ENCODE results near the gene XBP1. TPM values are rescaled to one million over a fixed set of nuclear protein-coding genes. Genes with fewer than 3 reads are reported as not detected.
"Not testable (repeated sequence)": the region's sequence is repeated elsewhere in the genome, so short reads cannot be mapped to it uniquely, and the experiment has no call there.

XBP1 gene
- total RNA-seq, 2 experiments from 2014 or later = 86.1 to 87.0 TPM

DNA sequence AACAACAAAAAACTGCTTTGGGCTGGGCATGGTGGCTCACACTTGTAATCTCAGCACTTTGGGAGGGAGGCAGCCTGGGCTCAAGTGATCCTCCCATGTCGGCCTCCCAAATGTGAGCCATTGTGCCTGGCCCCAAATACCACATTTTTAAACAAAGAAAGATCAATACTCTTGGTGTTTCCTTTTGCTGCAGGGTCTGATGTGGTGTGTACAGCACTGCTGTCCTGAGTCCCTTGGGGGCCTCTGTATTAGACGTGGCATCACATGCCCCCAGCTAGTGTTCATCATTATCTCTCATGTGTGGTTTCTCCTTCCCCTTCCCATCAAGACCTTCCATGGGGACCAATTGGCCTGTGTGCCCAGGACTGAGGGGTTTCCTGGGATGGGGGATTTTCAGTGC, 20.5 kb upstream of the XBP1 start:
- ChIA-PET CTCF (no interaction called here), POLR2A (no interaction called here)

DNA sequence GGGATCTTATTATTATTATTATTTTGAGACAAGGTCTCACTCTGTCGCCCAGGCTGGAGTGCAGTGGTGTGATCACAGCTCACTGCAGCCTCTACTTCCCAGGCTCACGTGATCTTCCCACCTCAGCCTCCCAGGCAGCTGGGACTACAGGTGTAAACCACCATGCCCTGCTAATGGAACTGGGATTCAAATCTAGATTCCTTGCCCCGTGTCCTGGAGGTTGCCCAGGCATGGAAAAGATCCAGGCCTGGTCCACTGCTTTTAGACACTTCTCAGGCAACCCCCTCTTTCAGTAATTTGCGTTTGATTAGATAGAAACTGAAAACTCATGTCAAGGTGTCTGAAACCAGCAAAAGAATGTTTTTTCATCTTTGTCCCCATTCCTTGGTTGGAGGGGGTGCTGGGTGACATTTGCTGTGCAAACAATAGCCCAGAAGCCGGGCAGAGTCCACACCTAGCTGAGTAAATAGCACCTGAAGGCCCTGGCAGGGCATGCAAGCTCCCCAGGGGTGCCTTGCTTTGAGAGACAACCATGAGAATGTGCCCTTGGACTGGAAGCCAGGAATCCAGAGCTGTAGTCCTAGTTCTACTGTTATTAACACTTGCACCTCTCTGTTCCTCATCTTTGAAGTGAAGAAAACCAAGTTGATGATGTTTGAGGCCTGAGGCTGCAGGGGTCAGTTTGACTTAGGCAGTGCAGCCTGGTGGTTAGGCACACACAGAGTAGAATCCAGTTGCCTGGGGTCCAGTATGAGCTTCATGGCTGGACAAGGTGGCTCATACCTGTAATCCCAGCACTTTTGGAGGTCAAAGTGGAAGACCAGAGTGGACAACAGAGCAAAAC, 19.1 kb upstream of the XBP1 start:
- ChIA-PET CTCF (interaction anchor here (1.2 kb wide), 1 partner anchor 10 kb away, joined by 4 read pairs; no protein-coding TSS in a partner anchor), POLR2A (interaction anchor here (0.6 kb wide), 1 partner anchor 38 kb away, joined by 4 read pairs; no protein-coding TSS in a partner anchor)

- POLR2A ChIA-PET = no interaction called here
- CTCF ChIA-PET = no interaction called here
Observed at GRCh38 chr22:28817919-28818859, 17.8 kb upstream of the XBP1 start.

DNA sequence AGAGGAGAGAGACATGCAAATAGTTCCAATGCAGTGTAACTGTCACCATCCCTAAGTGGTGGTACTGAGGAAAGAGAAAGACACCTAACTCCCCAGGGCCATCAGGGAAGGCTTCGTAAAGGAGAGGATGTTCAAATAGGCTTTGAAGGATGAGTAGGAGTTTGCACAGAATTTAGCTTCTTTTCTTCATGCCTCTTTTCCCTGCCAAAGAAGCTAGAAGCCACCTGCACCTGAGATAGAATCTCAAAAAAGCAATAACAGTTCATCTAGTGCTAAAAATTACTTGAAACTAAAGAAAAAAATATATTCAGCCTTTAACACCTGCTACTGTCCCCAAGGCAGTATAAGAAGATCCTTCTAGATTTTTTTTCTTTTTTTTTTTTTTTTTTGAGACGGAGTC, 16.7 kb upstream of the XBP1 start:
- ChIA-PET CTCF (no interaction called here), POLR2A (no interaction called here)

GRCh38 chr22:28815729-28816128, 15.4 kb upstream of the XBP1 start:
- POLR2A ChIA-PET = interaction anchor here (0.6 to 1.5 kb wide), 2 partner anchors 15 kb away, joined by 3 read pairs; partner anchors contain the start of gene XBP1
- CTCF ChIA-PET = interaction anchor here (0.6 to 0.7 kb wide), 2 partner anchors 12 to 608 kb away, joined by 3 read pairs; no protein-coding TSS in a partner anchor

- ChIA-PET CTCF (interaction anchor here (0.8 to 1.6 kb wide), 2 partner anchors 12 to 14 kb away, joined by 3 to 4 read pairs; no protein-coding TSS in a partner anchor), POLR2A (interaction anchor here (1.5 kb wide), 1 partner anchor 15 kb away, joined by 3 read pairs; the partner anchor contains the start of gene XBP1)
Observed at GRCh38 chr22:28815111-28815510, 14.7 kb upstream of the XBP1 start.

DNA sequence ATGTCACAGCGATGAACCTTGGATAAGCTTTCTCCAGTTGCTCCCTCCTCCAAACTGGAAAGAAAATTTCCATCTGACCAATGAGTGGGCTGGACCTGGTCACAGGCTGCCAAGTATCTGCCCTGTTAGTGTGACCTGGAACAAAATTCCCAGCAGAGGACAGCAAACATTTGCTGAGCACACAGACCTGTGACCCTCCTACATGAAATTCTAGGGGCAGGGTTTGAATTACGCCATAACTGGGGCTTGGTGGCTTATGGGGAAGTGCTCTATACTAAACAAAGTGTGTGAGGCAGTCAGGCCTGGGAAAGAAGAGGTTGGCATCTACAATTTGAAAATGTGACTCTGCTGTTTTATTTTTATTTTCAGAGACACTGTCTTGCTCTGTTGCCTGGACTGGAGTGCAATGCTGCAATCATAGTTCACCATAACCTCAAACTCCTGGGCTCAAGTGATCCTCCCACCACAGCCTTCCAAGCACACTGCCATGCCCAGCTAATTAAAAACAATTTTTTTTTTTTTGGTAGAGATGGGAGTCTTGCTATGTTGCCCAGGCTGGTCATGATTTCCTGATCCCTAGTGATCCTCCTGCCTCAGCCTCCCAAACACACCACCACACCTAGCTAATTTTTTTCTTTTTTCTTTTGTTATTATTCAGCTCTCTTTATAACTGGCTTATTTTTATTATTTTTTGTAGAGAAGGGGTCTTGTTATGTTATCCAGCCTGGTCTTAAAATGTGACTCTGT, 13.6 kb upstream of the XBP1 start:
- POLR2A ChIA-PET = no interaction called here
- CTCF ChIA-PET = interaction anchor here (1.6 kb wide), 1 partner anchor 15 kb away, joined by 4 read pairs; no protein-coding TSS in a partner anchor

DNA sequence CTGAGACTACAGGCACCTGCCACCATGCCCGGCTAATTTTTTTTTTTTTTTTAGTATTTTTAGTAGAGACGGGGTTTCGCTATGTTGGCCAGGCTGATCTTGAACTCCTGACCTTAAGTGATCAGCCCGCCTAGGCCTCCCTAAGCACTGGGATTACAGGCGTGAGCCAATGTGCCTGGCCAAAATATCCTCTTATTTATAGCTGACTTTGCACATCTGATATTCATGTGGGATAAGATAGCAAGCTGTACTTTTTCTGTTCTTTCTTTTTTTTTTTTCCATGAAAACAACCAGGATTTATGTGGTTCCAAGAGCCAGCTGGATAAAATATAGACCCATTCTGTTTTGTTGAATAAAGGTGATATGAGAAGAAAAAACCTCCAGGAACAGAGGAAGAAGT, 12.1 kb upstream of the XBP1 start:
- ChIA-PET POLR2A (interaction anchor here (0.6 to 4.5 kb wide), 2 partner anchors 13 to 97 kb away, joined by 3 to 61 read pairs; partner anchors contain the start of gene XBP1), CTCF (interaction anchor here (0.7 to 1.8 kb wide), 5 partner anchors 12 to 78 kb away, joined by 3 to 7 read pairs (median 5); partner anchors contain the start of genes CHEK2, HSCB and XBP1)

DNA sequence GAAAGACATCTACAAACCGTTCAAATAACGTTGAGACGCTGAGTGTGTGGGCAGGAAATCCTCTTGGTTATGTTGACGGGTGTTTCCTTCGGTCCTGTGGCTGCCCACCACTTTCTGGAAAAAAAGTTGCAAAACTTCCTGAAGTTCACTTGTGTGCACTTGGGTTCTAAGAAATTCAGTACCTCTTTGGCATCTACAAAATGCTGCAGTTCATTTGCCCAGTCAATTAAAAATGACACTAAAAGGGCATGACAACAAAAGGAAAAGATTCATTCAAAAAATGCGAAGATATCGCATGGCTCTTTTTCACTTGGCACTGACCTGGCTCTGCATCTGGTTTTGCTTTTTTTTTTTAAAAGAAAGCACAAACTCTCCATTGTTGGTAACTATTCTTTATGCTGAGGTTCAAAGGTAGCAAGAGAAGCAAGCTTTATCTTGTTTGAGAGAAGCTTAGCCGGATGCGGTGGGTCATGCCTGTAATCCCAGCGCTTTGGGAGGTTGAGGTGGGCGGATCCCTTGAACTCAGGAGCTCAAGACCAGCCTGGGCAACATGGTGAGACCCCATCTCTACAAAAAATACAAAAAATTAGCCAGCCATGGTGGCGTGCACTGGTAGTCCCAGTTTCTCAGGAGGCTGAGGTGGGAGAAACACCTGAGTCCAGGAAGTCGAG, 10.6 kb upstream of the XBP1 start:
- CTCF ChIA-PET = interaction anchor here (0.6 to 1.8 kb wide), 4 partner anchors 10 to 21 kb away, joined by 3 to 7 read pairs (median 5); partner anchors contain the start of gene XBP1
- POLR2A ChIA-PET = interaction anchor here (0.5 to 4.5 kb wide), 5 partner anchors 12 to 173 kb away, joined by 3 to 61 read pairs (median 5); partner anchors contain the start of gene XBP1

DNA sequence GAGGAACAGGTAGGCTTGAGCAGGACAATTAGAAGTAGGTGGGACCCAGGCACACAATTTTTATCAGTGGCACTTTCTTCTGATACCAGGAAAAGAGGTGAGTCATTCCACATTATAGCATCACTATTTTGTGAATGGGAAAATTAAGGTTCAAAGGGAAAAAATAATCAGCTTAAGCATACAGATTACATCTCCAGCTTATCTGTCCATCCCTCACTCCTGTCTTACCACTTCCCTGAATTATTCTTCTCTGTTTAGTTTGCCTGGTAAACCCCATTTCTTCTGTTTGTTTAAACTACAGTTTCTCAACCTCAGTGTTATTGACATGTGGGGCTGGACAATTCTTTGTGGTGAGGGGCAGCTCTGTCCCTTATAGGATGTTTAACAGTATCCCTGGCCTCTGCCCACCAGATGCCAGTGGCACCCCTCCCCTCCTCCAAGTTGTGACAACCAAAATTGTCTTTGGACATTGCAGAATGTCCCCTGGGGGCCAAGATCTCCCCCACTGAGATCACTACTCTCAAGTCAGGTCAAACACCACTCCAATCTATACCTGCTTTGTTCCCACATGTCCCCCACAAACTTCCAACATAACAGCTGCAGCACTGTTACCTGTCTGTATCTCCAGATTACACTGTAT, 8.5 kb upstream of the XBP1 start:
- ChIA-PET CTCF (interaction anchor here (1.2 kb wide), 1 partner anchor 8 kb away, joined by 3 read pairs; the partner anchor contains the start of gene XBP1), POLR2A (interaction anchor here (1.0 to 4.5 kb wide), 3 partner anchors 9 to 17 kb away, joined by 3 to 61 read pairs (median 5); partner anchors contain the start of gene XBP1)

DNA sequence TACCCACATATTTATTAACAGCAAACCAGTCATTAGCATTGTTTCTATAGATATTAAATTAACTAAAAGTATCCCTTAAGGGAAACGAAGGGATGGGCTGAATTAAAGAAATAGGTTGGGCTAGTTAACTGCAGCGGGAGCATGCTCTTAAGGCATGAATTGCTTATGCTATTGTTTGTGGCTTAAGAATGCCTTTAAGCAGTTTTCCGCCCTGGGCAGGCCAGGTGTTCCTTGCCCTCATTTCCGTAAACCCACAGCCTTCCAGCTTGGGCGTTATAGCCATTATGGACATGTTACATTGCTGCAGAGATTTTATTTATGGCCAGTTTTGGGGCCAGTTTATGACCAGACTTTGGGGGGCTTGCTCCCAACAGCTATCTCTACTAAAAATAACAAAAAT, 5.1 kb upstream of the XBP1 start:
- POLR2A ChIA-PET = interaction anchor here (0.6 kb wide), 1 partner anchor 59 kb away, joined by 6 read pairs; no protein-coding TSS in a partner anchor
- CTCF ChIA-PET = not testable (repeated sequence)

DNA sequence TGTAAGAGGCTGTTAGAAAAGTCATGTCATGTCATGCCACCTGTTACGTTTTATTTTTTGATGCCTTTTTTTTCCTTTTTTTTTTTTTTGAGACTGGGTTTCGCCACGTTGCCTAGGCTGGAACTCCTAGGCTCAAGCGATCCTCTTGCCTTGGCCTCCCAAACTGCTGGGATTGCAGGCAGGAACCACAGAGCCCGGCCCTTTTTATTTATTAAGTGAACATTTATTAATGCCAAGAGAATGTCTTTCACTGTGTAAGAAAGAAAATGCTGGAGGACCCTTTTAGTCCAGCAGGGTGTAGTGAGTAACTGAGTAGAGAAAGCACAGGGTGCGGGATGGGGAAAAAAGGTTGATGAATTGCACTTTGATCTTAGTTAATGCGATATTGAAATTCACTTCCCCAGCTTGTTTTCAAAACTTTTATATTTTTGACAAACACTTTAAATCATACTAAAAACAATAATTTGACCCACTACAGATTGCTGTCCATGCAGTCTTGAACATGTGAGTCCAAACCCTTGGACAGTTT, 2.3 kb upstream of the XBP1 start:
- POLR2A ChIA-PET = no interaction called here
- CTCF ChIA-PET = no interaction called here

- CTCF ChIA-PET = no interaction called here
- POLR2A ChIA-PET = interaction anchor here (4.5 kb wide), 1 partner anchor 9 kb away, joined by 61 read pairs; no protein-coding TSS in a partner anchor
Observed at GRCh38 chr22:28801845-28802594, 1.7 kb upstream of the XBP1 start.

GRCh38 chr22:28799606-28800307, 612 bp downstream of the XBP1 start:
- ChIA-PET POLR2A (interaction anchor here (0.6 to 4.5 kb wide), 12 partner anchors 8 to 1168 kb away, joined by 3 to 61 read pairs (median 4); partner anchors contain the start of genes CCDC117, CHEK2, HSCB and PITPNB), CTCF (interaction anchor here (1.1 to 3.6 kb wide), 2 partner anchors 9 to 27 kb away, joined by 3 to 19 read pairs; partner anchors contain the start of gene CCDC117)

GRCh38 chr22:28798810-28799605, 1.4 kb downstream of the XBP1 start:
- POLR2A ChIA-PET = interaction anchor here (0.6 to 4.5 kb wide), 12 partner anchors 9 to 879 kb away, joined by 3 to 61 read pairs (median 7); partner anchors contain the start of genes CCDC117, CHEK2, HSCB and PITPNB
- CTCF ChIA-PET = interaction anchor here (2.0 to 3.6 kb wide), 2 partner anchors 26 to 198 kb away, joined by 6 to 19 read pairs; partner anchors contain the start of gene CCDC117

Data from activated CD8-positive, alpha-beta memory T cell treated with anti-CD3 and anti-CD28 coated beads for 36 hours (primary cell).